Measurements from ENCODE around the gene RAB43. TPM values are rescaled to one million over a fixed set of nuclear protein-coding genes. Genes with fewer than 3 reads are reported as not detected.

Gene RAB43
- total and polyA plus RNA-seq, 7 experiments from 2014 or later: 27.2 to 122 (median 59.4) TPM

DNA sequence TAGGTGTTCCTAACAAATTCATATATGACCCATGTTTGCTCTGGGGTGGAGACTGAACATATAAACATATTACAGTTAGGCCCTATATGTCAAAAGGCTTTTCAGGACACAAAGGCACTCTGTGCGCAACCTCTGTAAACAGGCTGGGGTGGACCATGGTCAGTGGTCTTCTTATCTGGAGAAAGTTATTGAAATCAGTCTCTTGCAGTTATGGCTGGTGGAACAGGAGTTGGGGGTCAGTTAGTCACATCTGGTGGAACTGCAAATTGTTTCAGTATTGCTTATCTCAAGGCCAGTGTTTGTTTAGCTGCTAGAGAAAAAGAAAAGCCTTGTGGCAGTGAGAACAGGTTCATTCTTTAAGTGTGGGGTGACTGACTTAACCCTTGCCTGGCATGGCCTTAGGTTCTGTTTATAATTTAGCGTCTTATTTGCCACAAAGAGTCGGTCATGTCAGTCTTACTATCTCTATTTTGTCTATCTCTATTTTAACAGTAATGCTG is 66.9 kb downstream of the RAB43 start:
- Mint-ChIP-seq H3K4me1 (peaks cover 3 to 21% (median 9%) of the 10 kb centered on the region in 7 donors), H3K27me3 (peaks cover 0 to 5% (median 0%) of the 10 kb centered on the region in 5 donors), H3K27ac (peak overlapping the region in 1 of 9 donors; percentile 67), H3K9me3 (no peaks in the 10 kb centered on the region), H3K36me3 (peaks cover 0 to 4% (median 0%) of the 10 kb centered on the region in 5 donors), H3K4me3 (no peak overlapping the region)
- Histone ChIP-seq H3K27me3 (ENCODE audit: control insufficient read depth in 2 of 2, insufficient read depth in 2 of 2, low read length in 2 of 2) (no peaks in the 10 kb centered on the region), H3K36me3 (ENCODE audit: control insufficient read depth in 2 of 3, insufficient read depth in 3 of 3, low read length in 3 of 3) (no peaks in the 10 kb centered on the region), H3K4me3 (ENCODE audit: low read length) (no peak overlapping the region), H3K27ac (ENCODE audit: low read depth, low read length) (no peak overlapping the region), H3K9me3 (ENCODE audit: control insufficient read depth in 2 of 3, low read length in 3 of 3) (no peaks in the 10 kb centered on the region), H3K4me1 (ENCODE audit: control insufficient read depth in 2 of 2, insufficient read depth in 2 of 2, low read length in 2 of 2) (no peaks in the 10 kb centered on the region)
- ATAC-seq (no peak), DNase-seq (no peak)
- ChIA-PET POLR2A (interaction anchor here (0.6 to 5.5 kb wide), 7 partner anchors 15 to 261 kb away, joined by 3 to 70 read pairs (median 7); partner anchors contain the start of genes COPG1 and RAB43), CTCF (interaction anchor here (0.7 to 5.0 kb wide), 7 partner anchors 14 to 108 kb away, joined by 3 to 49 read pairs (median 6); partner anchors contain the start of gene RAB43)
- intact Hi-C loops (cut with micrococcal nuclease): no loop called here

- intact Hi-C loops (cut with micrococcal nuclease): loop anchor here (1.0 to 2.0 kb wide), 11 partner anchors 25 to 193 kb away; partner anchors contain the start of genes CNBP (in 1 of the 2) and ISY1 (in 1 of the 2)
- ChIA-PET POLR2A (interaction anchor here (0.6 to 5.5 kb wide), 15 partner anchors 12 to 264 kb away, joined by 3 to 70 read pairs (median 6); partner anchors contain the start of genes COPG1 and RAB43), CTCF (interaction anchor here (0.8 to 5.0 kb wide), 26 partner anchors 9 to 264 kb away, joined by 3 to 76 read pairs (median 5); partner anchors contain the start of gene RAB43)
- Histone ChIP-seq H3K9me3 (ENCODE audit: control insufficient read depth in 2 of 3, low read length in 3 of 3) (no peaks in the 10 kb centered on the region), H3K36me3 (ENCODE audit: control insufficient read depth in 2 of 3, insufficient read depth in 3 of 3, low read length in 3 of 3) (no peaks in the 10 kb centered on the region), H3K4me3 (ENCODE audit: low read length) (no peak overlapping the region), H3K27me3 (ENCODE audit: control insufficient read depth in 2 of 2, insufficient read depth in 2 of 2, low read length in 2 of 2) (no peaks in the 10 kb centered on the region), H3K27ac (ENCODE audit: low read depth, low read length) (no peak overlapping the region), H3K4me1 (ENCODE audit: control insufficient read depth in 2 of 2, insufficient read depth in 2 of 2, low read length in 2 of 2) (no peaks in the 10 kb centered on the region)
- H3K27ac Mint-ChIP-seq: peak overlapping the region in 3 of 9 donors; percentile 38 to 69 (median 38)
- ATAC-seq (no peak), DNase-seq (no peak)
- peaks cover 0 to 9% (median 5%) of the 10 kb centered on the region in 5 donors for H3K36me3 Mint-ChIP-seq
- H3K4me3 Mint-ChIP-seq: no peak overlapping the region
- H3K27me3 Mint-ChIP-seq: peaks cover 0 to 14% (median 0%) of the 10 kb centered on the region in 5 donors
- peaks cover 3 to 20% (median 9%) of the 10 kb centered on the region in 7 donors for H3K4me1 Mint-ChIP-seq
- H3K9me3 Mint-ChIP-seq: peaks cover 0 to 7% (median 6%) of the 10 kb centered on the region in 11 donors
These were observed 68.9 kb downstream of the RAB43 start for GRCh38 chr3:129052675-129053074.

DNA sequence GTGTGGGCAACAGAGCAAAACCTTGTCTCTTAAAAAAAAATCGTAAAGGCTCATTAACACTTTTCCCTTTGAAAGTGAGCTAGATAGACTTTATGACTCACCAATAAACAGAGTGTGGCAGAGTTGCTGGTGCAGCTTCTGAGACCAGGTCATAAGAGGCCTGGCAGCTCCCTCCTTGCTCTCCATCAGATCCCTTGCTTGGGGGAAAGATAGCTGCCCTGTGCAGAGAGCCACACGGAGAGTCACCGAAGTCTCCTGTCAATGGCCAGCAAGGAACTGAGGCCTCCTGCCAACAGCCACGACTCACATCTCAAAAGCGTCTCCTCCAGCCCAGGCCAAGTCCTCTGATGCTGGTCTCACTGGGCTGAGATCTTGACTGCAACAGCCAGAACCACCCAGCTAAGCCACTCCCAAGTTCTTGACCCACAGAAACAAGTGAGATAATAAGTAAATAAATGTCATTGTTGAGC is 69.7 kb downstream of the RAB43 start:
- Histone ChIP-seq H3K9me3 (ENCODE audit: control insufficient read depth in 2 of 3, low read length in 3 of 3) (no peaks in the 10 kb centered on the region), H3K27ac (ENCODE audit: low read depth, low read length) (no peak overlapping the region), H3K36me3 (ENCODE audit: control insufficient read depth in 2 of 3, insufficient read depth in 3 of 3, low read length in 3 of 3) (no peaks in the 10 kb centered on the region), H3K27me3 (ENCODE audit: control insufficient read depth in 2 of 2, insufficient read depth in 2 of 2, low read length in 2 of 2) (no peaks in the 10 kb centered on the region), H3K4me1 (ENCODE audit: control insufficient read depth in 2 of 2, insufficient read depth in 2 of 2, low read length in 2 of 2) (no peaks in the 10 kb centered on the region), H3K4me3 (ENCODE audit: low read length) (no peak overlapping the region)
- peaks cover 0 to 7% (median 6%) of the 10 kb centered on the region in 11 donors for H3K9me3 Mint-ChIP-seq
- CTCF ChIA-PET: interaction anchor here (0.6 to 5.0 kb wide), 20 partner anchors 12 to 264 kb away, joined by 3 to 76 read pairs (median 5); partner anchors contain the start of gene RAB43
- peaks cover 5 to 13% (median 8%) of the 10 kb centered on the region in 7 donors for H3K4me1 Mint-ChIP-seq
- peaks cover 0 to 6% (median 5%) of the 10 kb centered on the region in 5 donors for H3K36me3 Mint-ChIP-seq
- H3K27ac Mint-ChIP-seq: peak overlapping the region in 3 of 9 donors; percentile 53 to 65 (median 54)
- ATAC-seq (no peak), DNase-seq (no peak)
- POLR2A ChIA-PET: interaction anchor here (0.5 to 5.5 kb wide), 9 partner anchors 11 to 264 kb away, joined by 3 to 70 read pairs (median 4); partner anchors contain the start of gene RAB43
- no peak overlapping the region for H3K4me3 Mint-ChIP-seq
- H3K27me3 Mint-ChIP-seq: peaks cover 0 to 16% (median 0%) of the 10 kb centered on the region in 5 donors
- intact Hi-C loops (cut with micrococcal nuclease): loop anchor here in 1 of 2 donors (2.0 kb wide), 3 partner anchors 25 to 49 kb away; no protein-coding TSS in a partner anchor

- H3K27ac ChIP-seq (ENCODE audit: low read depth, low read length): no peak overlapping the region
- H3K4me1 ChIP-seq (ENCODE audit: control insufficient read depth in 2 of 2, insufficient read depth in 2 of 2, low read length in 2 of 2): peaks cover 0 to 4% of the 10 kb centered on the region in 2 donors
- H3K36me3 Mint-ChIP-seq: peaks cover 0 to 6% (median 5%) of the 10 kb centered on the region in 5 donors
- ChIA-PET CTCF (interaction anchor here (0.6 to 5.0 kb wide), 9 partner anchors 20 to 195 kb away, joined by 3 to 76 read pairs (median 4); partner anchors contain the start of gene RAB43), POLR2A (interaction anchor here (0.7 to 5.5 kb wide), 4 partner anchors 24 to 128 kb away, joined by 4 to 70 read pairs (median 6); partner anchors contain the start of gene RAB43)
- no peaks in the 10 kb centered on the region for H3K27me3 ChIP-seq (ENCODE audit: control insufficient read depth in 2 of 2, insufficient read depth in 2 of 2, low read length in 2 of 2)
- no peaks in the 10 kb centered on the region for H3K36me3 ChIP-seq (ENCODE audit: control insufficient read depth in 2 of 3, insufficient read depth in 3 of 3, low read length in 3 of 3)
- peaks cover 5 to 10% (median 8%) of the 10 kb centered on the region in 7 donors for H3K4me1 Mint-ChIP-seq
- intact Hi-C loops (cut with micrococcal nuclease): no loop called here
- DNase-seq (no peak), ATAC-seq (no peak)
- H3K4me3 ChIP-seq (ENCODE audit: low read length): no peak overlapping the region
- H3K4me3 Mint-ChIP-seq: no peak overlapping the region
- H3K9me3 Mint-ChIP-seq: peaks cover 0 to 7% (median 6%) of the 10 kb centered on the region in 11 donors
- H3K27ac Mint-ChIP-seq: no peak overlapping the region
- no peaks in the 10 kb centered on the region for H3K9me3 ChIP-seq (ENCODE audit: control insufficient read depth in 2 of 3, low read length in 3 of 3)
- H3K27me3 Mint-ChIP-seq: peaks cover 0 to 15% (median 0%) of the 10 kb centered on the region in 5 donors
These were observed 70.9 kb downstream of the RAB43 start for GRCh38 chr3:129050556-129051295.

GRCh38 chr3:129047553-129047839 is 74.1 kb downstream of the RAB43 start:
- Histone ChIP-seq H3K9me3 (ENCODE audit: control insufficient read depth in 2 of 3, low read length in 3 of 3) (no peaks in the 10 kb centered on the region), H3K4me1 (ENCODE audit: control insufficient read depth in 2 of 2, insufficient read depth in 2 of 2, low read length in 2 of 2) (peaks cover 0 to 4% of the 10 kb centered on the region in 2 donors), H3K27ac (ENCODE audit: low read depth, low read length) (no peak overlapping the region), H3K27me3 (ENCODE audit: control insufficient read depth in 2 of 2, insufficient read depth in 2 of 2, low read length in 2 of 2) (no peaks in the 10 kb centered on the region), H3K36me3 (ENCODE audit: control insufficient read depth in 2 of 3, insufficient read depth in 3 of 3, low read length in 3 of 3) (no peaks in the 10 kb centered on the region), H3K4me3 (ENCODE audit: low read length) (no peak overlapping the region)
- Mint-ChIP-seq H3K27ac (no peak overlapping the region), H3K9me3 (peaks cover 3 to 7% (median 6%) of the 10 kb centered on the region in 11 donors), H3K4me1 (peaks cover 0 to 8% (median 4%) of the 10 kb centered on the region in 7 donors), H3K36me3 (peaks cover under 1 to 9% (median 5%) of the 10 kb centered on the region in 5 donors), H3K27me3 (peaks cover 0 to 39% (median 3%) of the 10 kb centered on the region in 5 donors), H3K4me3 (peak overlapping the region in 4 of 10 donors; percentile 41 to 60 (median 50))
- intact Hi-C loops (cut with micrococcal nuclease): no loop called here
- ATAC-seq (no peak), DNase-seq (no peak)
- CTCF ChIA-PET: no interaction called here
- POLR2A ChIA-PET: interaction anchor here (0.6 to 1.5 kb wide), 4 partner anchors 19 to 199 kb away, joined by 3 to 5 read pairs (median 4); no protein-coding TSS in a partner anchor

All from naive thymus-derived CD4-positive, alpha-beta T cell (primary cell).